Measurements from ENCODE around the gene AGAP2. TPM values are rescaled to one million over a fixed set of nuclear protein-coding genes. Genes with fewer than 3 reads are reported as not detected.

AGAP2 gene
- total RNA-seq, 1 donor: 7.6 TPM

- Histone ChIP-seq H3K4me1 (ENCODE audit: insufficient read depth, low read length) (peaks cover 29% of the 10 kb centered on the region), H3K27me3 (ENCODE audit: insufficient read depth, low read length) (peaks cover under 1% of the 10 kb centered on the region), H3K9me3 (ENCODE audit: low read depth, low read length) (no peaks in the 10 kb centered on the region), H3K4me3 (ENCODE audit: low read length) (peak within 1 kb of the TSS; percentile 74)
Measured at GRCh38 chr12:57772429-57773322, 34.1 kb upstream of the AGAP2 start, which contains the start of gene EEF1AKMT3. EEF1AKMT3 (plus strand) TSS chr12:57772614; CDS start chr12:57772725, 111 bp downstream.

GRCh38 chr12:57771873-57772428 is 33.4 kb upstream of the AGAP2 start, which contains the start of gene METTL1:
METTL1 (minus strand) TSS chr12:57772105; CDS start chr12:57772083, 22 bp downstream.
- Histone ChIP-seq H3K4me1 (ENCODE audit: insufficient read depth, low read length) (peaks cover 30% of the 10 kb centered on the region), H3K4me3 (ENCODE audit: low read length) (peak within 1 kb of the TSS; percentile 74), H3K27me3 (ENCODE audit: insufficient read depth, low read length) (peaks cover 8% of the 10 kb centered on the region)

GRCh38 chr12:57771236-57771872 is 32.8 kb upstream of the AGAP2 start:
- Histone ChIP-seq H3K4me1 (ENCODE audit: insufficient read depth, low read length) (peaks cover 36% of the 10 kb centered on the region), H3K9me3 (ENCODE audit: low read depth, low read length) (no peaks in the 10 kb centered on the region), H3K27me3 (ENCODE audit: insufficient read depth, low read length) (peaks cover 14% of the 10 kb centered on the region), H3K4me3 (ENCODE audit: low read length) (peak overlapping the region; percentile 74)

More at GRCh38 chr12:57771873-57772428, 33.4 kb upstream of the AGAP2 start, which contains the start of gene METTL1:
- H3K9me3 ChIP-seq (ENCODE audit: low read depth, low read length): no peaks in the 10 kb centered on the region

- H3K27me3 ChIP-seq (ENCODE audit: insufficient read depth, low read length): peaks cover 20% of the 10 kb centered on the region
- H3K9me3 ChIP-seq (ENCODE audit: low read depth, low read length): no peaks in the 10 kb centered on the region
- H3K4me3 ChIP-seq (ENCODE audit: low read length): no peak overlapping the region
- peaks cover 40% of the 10 kb centered on the region for H3K4me1 ChIP-seq (ENCODE audit: insufficient read depth, low read length)
Measured at GRCh38 chr12:57770734-57771133, 32.2 kb upstream of the AGAP2 start.

- peaks cover 48% of the 10 kb centered on the region for H3K4me1 ChIP-seq (ENCODE audit: insufficient read depth, low read length)
- no peak overlapping the region for H3K4me3 ChIP-seq (ENCODE audit: low read length)
- H3K27me3 ChIP-seq (ENCODE audit: insufficient read depth, low read length): peaks cover 31% of the 10 kb centered on the region
- no peaks in the 10 kb centered on the region for H3K9me3 ChIP-seq (ENCODE audit: low read depth, low read length)
Measured at GRCh38 chr12:57769594-57769993, 31.1 kb upstream of the AGAP2 start.

GRCh38 chr12:57767876-57768275 is 29.3 kb upstream of the AGAP2 start:
- Histone ChIP-seq H3K27me3 (ENCODE audit: insufficient read depth, low read length) (peaks cover 39% of the 10 kb centered on the region), H3K4me3 (ENCODE audit: low read length) (no peak overlapping the region)

GRCh38 chr12:57767305-57767698 is 28.8 kb upstream of the AGAP2 start:
- peaks cover 42% of the 10 kb centered on the region for H3K4me1 ChIP-seq (ENCODE audit: insufficient read depth, low read length)
- no peaks in the 10 kb centered on the region for H3K9me3 ChIP-seq (ENCODE audit: low read depth, low read length)
- H3K27me3 ChIP-seq (ENCODE audit: insufficient read depth, low read length): peaks cover 39% of the 10 kb centered on the region
- H3K4me3 ChIP-seq (ENCODE audit: low read length): no peak overlapping the region

More at GRCh38 chr12:57767876-57768275, 29.3 kb upstream of the AGAP2 start:
- H3K9me3 ChIP-seq (ENCODE audit: low read depth, low read length): no peaks in the 10 kb centered on the region
- H3K4me1 ChIP-seq (ENCODE audit: insufficient read depth, low read length): peaks cover 47% of the 10 kb centered on the region

- Histone ChIP-seq H3K27me3 (ENCODE audit: insufficient read depth, low read length) (peaks cover 39% of the 10 kb centered on the region), H3K4me3 (ENCODE audit: low read length) (no peak within 1 kb of the TSS), H3K4me1 (ENCODE audit: insufficient read depth, low read length) (peaks cover 40% of the 10 kb centered on the region), H3K9me3 (ENCODE audit: low read depth, low read length) (no peaks in the 10 kb centered on the region)
Measured at GRCh38 chr12:57766464-57767304, 28.1 kb upstream of the AGAP2 start, which contains the start of gene CYP27B1. CYP27B1 (minus strand) TSS chr12:57767078; CDS start chr12:57767041, 37 bp downstream.

GRCh38 chr12:57765698-57766463 is 27.3 kb upstream of the AGAP2 start:
- peak overlapping the region; percentile 30 for H3K4me3 ChIP-seq (ENCODE audit: low read length)
- peaks cover 32% of the 10 kb centered on the region for H3K4me1 ChIP-seq (ENCODE audit: insufficient read depth, low read length)
- no peaks in the 10 kb centered on the region for H3K9me3 ChIP-seq (ENCODE audit: low read depth, low read length)
- H3K27me3 ChIP-seq (ENCODE audit: insufficient read depth, low read length): peaks cover 39% of the 10 kb centered on the region

GRCh38 chr12:57765003-57765697 is 26.6 kb upstream of the AGAP2 start:
- peaks cover 28% of the 10 kb centered on the region for H3K4me1 ChIP-seq (ENCODE audit: insufficient read depth, low read length)
- H3K9me3 ChIP-seq (ENCODE audit: low read depth, low read length): no peaks in the 10 kb centered on the region
- H3K27me3 ChIP-seq (ENCODE audit: insufficient read depth, low read length): peaks cover 39% of the 10 kb centered on the region
- H3K4me3 ChIP-seq (ENCODE audit: low read length): peak overlapping the region; percentile 30

GRCh38 chr12:57764662-57765002 is 26.1 kb upstream of the AGAP2 start:
- H3K27me3 ChIP-seq (ENCODE audit: insufficient read depth, low read length): peaks cover 39% of the 10 kb centered on the region
- H3K4me1 ChIP-seq (ENCODE audit: insufficient read depth, low read length): peaks cover 28% of the 10 kb centered on the region
- H3K4me3 ChIP-seq (ENCODE audit: low read length): no peak overlapping the region
- no peaks in the 10 kb centered on the region for H3K9me3 ChIP-seq (ENCODE audit: low read depth, low read length)

- Histone ChIP-seq H3K27me3 (ENCODE audit: insufficient read depth, low read length) (peaks cover 39% of the 10 kb centered on the region), H3K4me3 (ENCODE audit: low read length) (no peak overlapping the region), H3K4me1 (ENCODE audit: insufficient read depth, low read length) (peaks cover 28% of the 10 kb centered on the region), H3K9me3 (ENCODE audit: low read depth, low read length) (no peaks in the 10 kb centered on the region)
Measured at GRCh38 chr12:57763881-57764661, 25.5 kb upstream of the AGAP2 start.

- H3K9me3 ChIP-seq (ENCODE audit: low read depth, low read length): no peaks in the 10 kb centered on the region
- H3K4me1 ChIP-seq (ENCODE audit: insufficient read depth, low read length): peaks cover 28% of the 10 kb centered on the region
- no peak overlapping the region for H3K4me3 ChIP-seq (ENCODE audit: low read length)
- peaks cover 37% of the 10 kb centered on the region for H3K27me3 ChIP-seq (ENCODE audit: insufficient read depth, low read length)
Measured at GRCh38 chr12:57762463-57762862, 23.9 kb upstream of the AGAP2 start.
